Activated CD4-positive, alpha-beta memory T cell treated with anti-CD3 and anti-CD28 coated beads for 36 hours (primary cell): Measurements from ENCODE around the gene CBY3. TPM values are rescaled to one million over a fixed set of nuclear protein-coding genes. Genes with fewer than 3 reads are reported as not detected.
"Not testable (repeated sequence)": the region's sequence is repeated elsewhere in the genome, so short reads cannot be mapped to it uniquely, and the experiment has no call there.

Experiments
- CTCF ChIA-PET: fragments of 350-600 bp; sonication (Branson Sonifier 250); formaldehyde crosslinking; loops from one replicate; lab custom pipeline; 2021; ENCODE audit warnings: antibody characterized with exemption, inconsistent platforms; lab: Charles Lee
- POLR2A ChIA-PET: fragments of 350-600 bp; sonication (Branson Sonifier 250); formaldehyde crosslinking; loops from one replicate; lab custom pipeline; 2021; ENCODE audit warnings: antibody characterized with exemption; lab: Charles Lee
- DNase-seq: peaks from one replicate; pipeline ENCODE4 v3.0.0-alpha.2; 2020
- H3K27ac Mint-ChIP-seq: one replicate; pipeline ENCODE4 v1.8.0; 2021; ENCODE audit warnings: mixed read lengths
- H3K27me3 Mint-ChIP-seq: one replicate; pipeline ENCODE4 v1.8.0; 2021; ENCODE audit warnings: mixed read lengths
- H3K36me3 Mint-ChIP-seq: one replicate; pipeline ENCODE4 v1.8.0; 2021; ENCODE audit warnings: mixed read lengths
- H3K4me1 Mint-ChIP-seq: one replicate; pipeline ENCODE4 v1.8.0; 2021; ENCODE audit warnings: low read depth, mixed read lengths
- H3K4me3 Mint-ChIP-seq: one replicate; pipeline ENCODE4 v1.8.0; 2021; ENCODE audit warnings: mild to moderate bottlenecking, mixed read lengths
- H3K9me3 Mint-ChIP-seq: one replicate; pipeline ENCODE4 v1.8.0; 2021; ENCODE audit warnings: mixed read lengths
- intact Hi-C: fragments of 100-400 bp; cut with micrococcal nuclease; formaldehyde crosslinking; loops from one replicate; pipeline ENCODE4 v1.15.1; 2023
- total RNA-seq, 2 experiments: library from RNA; stranded (reverse); gene quantifications; one replicate each; pipeline ENCODE4 v1.2.3, GENCODE V29; 2021

The CBY3 gene
- total RNA-seq, 2 experiments from 2014 or later: 0.61 to 0.67 TPM

- Mint-ChIP-seq H3K27ac (no peak overlapping the region), H3K36me3 (no peaks in the 10 kb centered on the region), H3K9me3 (no peaks in the 10 kb centered on the region), H3K27me3 (no peaks in the 10 kb centered on the region), H3K4me1 (no peaks in the 10 kb centered on the region), H3K4me3 (no peak overlapping the region)
- intact Hi-C loops: no loop called here
- ChIA-PET CTCF (interaction anchor here (0.6 to 1.2 kb wide), 7 partner anchors 9 to 71 kb away, joined by 3 to 4 read pairs (median 3); no protein-coding TSS in a partner anchor), POLR2A (interaction anchor here (1.6 kb wide), 1 partner anchor 45 kb away, joined by 3 read pairs; the partner anchor contains the start of gene HNRNPH1)
- peak; percentile 59 for DNase-seq
Observed at GRCh38 chr5:179668391-179668790, 12.4 kb downstream of the CBY3 start.

- POLR2A ChIA-PET, CTCF ChIA-PET: not testable (repeated sequence)
Observed at GRCh38 chr5:179661647-179662046, 19.2 kb downstream of the CBY3 start.

GRCh38 chr5:179658179-179658856, 22.5 kb downstream of the CBY3 start:
- H3K27me3 Mint-ChIP-seq, H3K9me3 Mint-ChIP-seq, DNase-seq, H3K4me1 Mint-ChIP-seq, H3K36me3 Mint-ChIP-seq, intact Hi-C loops, H3K27ac Mint-ChIP-seq: not testable (repeated sequence)
- ChIA-PET POLR2A (interaction anchor here (0.6 kb wide), 1 partner anchor 94 kb away, joined by 3 read pairs; no protein-coding TSS in a partner anchor), CTCF (interaction anchor here (1.7 kb wide), 1 partner anchor 21 kb away, joined by 4 read pairs; no protein-coding TSS in a partner anchor)
- peak overlapping the region; percentile 75 for H3K4me3 Mint-ChIP-seq

More at GRCh38 chr5:179661647-179662046, 19.2 kb downstream of the CBY3 start:
- DNase-seq, H3K4me1 Mint-ChIP-seq, H3K4me3 Mint-ChIP-seq, H3K9me3 Mint-ChIP-seq, intact Hi-C loops, H3K27me3 Mint-ChIP-seq, H3K36me3 Mint-ChIP-seq, H3K27ac Mint-ChIP-seq: not testable (repeated sequence)

- H3K4me1 Mint-ChIP-seq, POLR2A ChIA-PET, DNase-seq, H3K27ac Mint-ChIP-seq, intact Hi-C loops, H3K4me3 Mint-ChIP-seq, H3K36me3 Mint-ChIP-seq, H3K27me3 Mint-ChIP-seq, CTCF ChIA-PET, H3K9me3 Mint-ChIP-seq: not testable (repeated sequence)
Observed at GRCh38 chr5:179657302-179658178, 23.3 kb downstream of the CBY3 start.

- intact Hi-C loops: not testable (repeated sequence)
Observed at GRCh38 chr5:179653135-179653534, 27.7 kb downstream of the CBY3 start.

GRCh38 chr5:179650245-179650644, 30.6 kb downstream of the CBY3 start:
- CTCF ChIA-PET: not testable (repeated sequence)

More at GRCh38 chr5:179653135-179653534, 27.7 kb downstream of the CBY3 start:
- H3K27ac Mint-ChIP-seq, H3K9me3 Mint-ChIP-seq, H3K4me1 Mint-ChIP-seq, H3K4me3 Mint-ChIP-seq, H3K36me3 Mint-ChIP-seq, DNase-seq, POLR2A ChIA-PET, CTCF ChIA-PET, H3K27me3 Mint-ChIP-seq: not testable (repeated sequence)

GRCh38 chr5:179649166-179649703, 31.6 kb downstream of the CBY3 start:
- H3K27ac Mint-ChIP-seq, H3K9me3 Mint-ChIP-seq, H3K36me3 Mint-ChIP-seq, intact Hi-C loops, H3K4me3 Mint-ChIP-seq, CTCF ChIA-PET, H3K4me1 Mint-ChIP-seq, H3K27me3 Mint-ChIP-seq, DNase-seq, POLR2A ChIA-PET: not testable (repeated sequence)

More at GRCh38 chr5:179650245-179650644, 30.6 kb downstream of the CBY3 start:
- H3K36me3 Mint-ChIP-seq, H3K4me3 Mint-ChIP-seq, H3K4me1 Mint-ChIP-seq, H3K27me3 Mint-ChIP-seq, H3K27ac Mint-ChIP-seq, intact Hi-C loops, H3K9me3 Mint-ChIP-seq, POLR2A ChIA-PET, DNase-seq: not testable (repeated sequence)

- Mint-ChIP-seq H3K27me3 (peaks cover 4% of the 10 kb centered on the region), H3K27ac (no peak overlapping the region), H3K9me3 (no peaks in the 10 kb centered on the region), H3K4me3 (no peak overlapping the region), H3K4me1 (no peaks in the 10 kb centered on the region), H3K36me3 (no peaks in the 10 kb centered on the region)
- intact Hi-C loops: no loop called here
- no peak for DNase-seq
- ChIA-PET POLR2A (no interaction called here), CTCF (no interaction called here)
Observed at GRCh38 chr5:179648410-179648809, 32.4 kb downstream of the CBY3 start.

- H3K27me3 Mint-ChIP-seq, H3K27ac Mint-ChIP-seq, H3K36me3 Mint-ChIP-seq, H3K4me1 Mint-ChIP-seq, CTCF ChIA-PET, H3K4me3 Mint-ChIP-seq, intact Hi-C loops, DNase-seq, H3K9me3 Mint-ChIP-seq, POLR2A ChIA-PET: not testable (repeated sequence)
Observed at GRCh38 chr5:179644766-179645165, 36.1 kb downstream of the CBY3 start.

- H3K27me3 Mint-ChIP-seq, H3K9me3 Mint-ChIP-seq, H3K27ac Mint-ChIP-seq, H3K36me3 Mint-ChIP-seq, H3K4me1 Mint-ChIP-seq, DNase-seq, CTCF ChIA-PET, POLR2A ChIA-PET, intact Hi-C loops, H3K4me3 Mint-ChIP-seq: not testable (repeated sequence)
Observed at GRCh38 chr5:179643141-179643920, 37.5 kb downstream of the CBY3 start.

- H3K4me3 Mint-ChIP-seq, POLR2A ChIA-PET, H3K36me3 Mint-ChIP-seq, H3K9me3 Mint-ChIP-seq, H3K27ac Mint-ChIP-seq, DNase-seq, CTCF ChIA-PET, H3K4me1 Mint-ChIP-seq, H3K27me3 Mint-ChIP-seq, intact Hi-C loops: not testable (repeated sequence)
Observed at GRCh38 chr5:179642626-179643025, 38.2 kb downstream of the CBY3 start.
